SK-N-MC (cell line): Measurements from ENCODE around the gene MYO9A.

Experiments used
- EZH2 ChIP-seq: fragments of 200-600 bp; sonication (generic); IDR thresholded peaks from one replicate; pipeline ENCODE4 v1.6.1; 2017; ENCODE audit warnings: antibody characterized with exemption
- POLR2AphosphoS5 ChIP-seq: IDR thresholded peaks from 2 replicates; pipeline ENCODE4 v1.6.1; 2012; ENCODE audit warnings: mild to moderate bottlenecking, low read depth, low read length, borderline replicate concordance

DNA sequence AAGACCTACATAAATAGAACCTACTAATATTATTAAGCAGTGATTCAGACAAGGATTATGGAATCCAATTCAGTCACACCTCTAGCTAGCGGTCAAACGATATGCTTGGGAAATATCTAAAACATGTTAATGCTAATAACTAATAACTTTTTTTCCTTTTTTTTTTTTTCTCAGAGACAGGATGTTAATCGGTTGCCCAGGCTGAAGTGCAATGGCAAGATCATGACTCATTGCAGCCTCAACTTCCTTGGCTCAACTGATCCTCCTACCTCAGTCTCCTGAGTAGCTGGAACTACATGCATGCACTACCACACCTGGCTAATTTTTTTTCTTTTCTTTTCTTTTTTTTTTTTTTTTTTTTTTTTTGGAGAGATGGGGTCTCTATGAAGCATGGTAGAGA, 183.5 kb downstream of the MYO9A start:
- no peak for TF ChIP-seq POLR2AphosphoS5
- TF ChIP-seq EZH2 = no peak
